ENCODE data around the gene PCYT1B. TPM values are rescaled to one million over a fixed set of nuclear protein-coding genes. Genes with fewer than 3 reads are reported as not detected.

PCYT1B gene
- total and polyA plus RNA-seq, 9 of the 15 experiments (the other 6 are each of a cell fraction or from before 2014, with no cell fraction given) = 0.04 to 0.34 (median 0.07) TPM; not detected in 1

- TF ChIP-seq GTF3C2 (IDR thresholded peaks at IDR 0.05; ENCODE audit: borderline replicate concordance, extremely low read depth, insufficient read length) (no peak), ZNF639 (CRISPR knock-in tag; conservative IDR thresholded peaks at IDR 0.05 in 1 of 2, IDR thresholded peaks at IDR 0.05 in 1 of 2) (0 out of 4 replicates have a peak, but pooled peaks of 1 of the 2 experiments have one; percentile 53), NR3C1 (CRISPR knock-in tag; IDR thresholded peaks at IDR 0.05) (no peak), XRCC3 (IDR thresholded peaks at IDR 0.05) (no peak), NR0B1 (IDR thresholded peaks at IDR 0.05; ENCODE audit: partially characterized antibody) (no peak), SNIP1 (IDR thresholded peaks at IDR 0.05; ENCODE audit: low read depth) (no peak), CREB5 (CRISPR knock-in tag; IDR thresholded peaks at IDR 0.05) (no peak), IFI16 (CRISPR knock-in tag; IDR thresholded peaks at IDR 0.05) (no peak), HLTF (IDR thresholded peaks at IDR 0.05) (no peak), KDM1A (IDR thresholded peaks at IDR 0.05) (no peak), ZNF274 (IDR thresholded peaks at IDR 0.05; ENCODE audit: borderline replicate concordance, low read depth, low read length) (no peak), OTX1 (CRISPR knock-in tag; IDR thresholded peaks at IDR 0.05) (no peak; the same call in 1 of the 2 replicates), NCOA2 (IDR thresholded peaks at IDR 0.05; ENCODE audit: partially characterized antibody in 2 of 2) (no peak), HCFC1 (IDR thresholded peaks at IDR 0.05; ENCODE audit: low read depth, low read length) (peak; percentile 79), MLX (CRISPR knock-in tag; conservative IDR thresholded peaks at IDR 0.05) (no peak), RNF2 (IDR thresholded peaks at IDR 0.05) (0 out of 2 replicates have a peak, but pooled peaks have one; percentile 45), DDX20 (tag; IDR thresholded peaks at IDR 0.05; ENCODE audit: low read depth) (no peak)
These were observed 46.5 kb upstream of the PCYT1B start, which contains the start of gene POLA1 (continued) for GRCh38 chrX:24693453-24694202.

Measured in K562 (cell line).